ENCODE measurements around the gene SNED1.

DNA sequence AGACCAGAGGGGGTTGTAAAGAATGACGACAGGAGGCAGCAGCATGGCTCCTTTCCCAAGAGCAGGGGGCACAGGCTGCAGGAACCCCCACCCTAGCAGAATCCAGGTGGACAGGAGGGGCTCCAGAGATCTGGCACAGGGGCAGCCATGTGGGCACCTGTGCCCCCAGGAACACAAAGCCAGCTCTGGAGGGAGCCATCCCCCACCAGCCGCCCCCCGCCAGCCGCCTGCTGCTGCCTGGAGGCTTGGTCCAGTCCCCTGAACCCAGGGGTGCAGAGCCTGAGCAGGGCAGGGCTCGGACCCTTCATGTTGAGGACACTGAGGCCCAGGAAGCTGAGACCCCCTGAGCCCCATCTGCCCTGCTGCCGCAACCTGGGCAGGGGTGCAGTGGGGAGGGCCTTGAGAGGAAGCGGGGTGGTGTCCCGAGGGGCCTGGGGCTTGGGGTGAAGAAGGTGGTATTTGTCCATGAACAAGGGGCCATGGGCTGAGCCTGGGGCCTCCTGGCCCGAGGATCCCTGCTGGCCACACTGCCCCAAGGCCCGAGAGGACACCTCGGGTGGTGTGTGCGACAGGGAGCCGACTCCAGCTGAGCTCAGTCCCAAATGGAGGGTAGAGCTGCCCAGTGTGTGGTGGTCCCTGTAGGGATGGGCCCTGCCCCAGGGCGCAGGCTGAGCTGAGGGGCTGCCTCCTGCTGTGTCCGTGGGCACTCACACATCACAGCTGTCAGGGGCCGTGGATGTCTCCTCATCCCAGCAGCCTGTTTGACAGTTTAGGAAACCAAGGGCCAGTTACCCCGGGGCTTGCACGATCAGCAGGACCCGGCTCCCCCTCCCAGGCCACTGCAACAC, 39.8 kb upstream of the SNED1 start:
- TF ChIP-seq, protein P1, sequence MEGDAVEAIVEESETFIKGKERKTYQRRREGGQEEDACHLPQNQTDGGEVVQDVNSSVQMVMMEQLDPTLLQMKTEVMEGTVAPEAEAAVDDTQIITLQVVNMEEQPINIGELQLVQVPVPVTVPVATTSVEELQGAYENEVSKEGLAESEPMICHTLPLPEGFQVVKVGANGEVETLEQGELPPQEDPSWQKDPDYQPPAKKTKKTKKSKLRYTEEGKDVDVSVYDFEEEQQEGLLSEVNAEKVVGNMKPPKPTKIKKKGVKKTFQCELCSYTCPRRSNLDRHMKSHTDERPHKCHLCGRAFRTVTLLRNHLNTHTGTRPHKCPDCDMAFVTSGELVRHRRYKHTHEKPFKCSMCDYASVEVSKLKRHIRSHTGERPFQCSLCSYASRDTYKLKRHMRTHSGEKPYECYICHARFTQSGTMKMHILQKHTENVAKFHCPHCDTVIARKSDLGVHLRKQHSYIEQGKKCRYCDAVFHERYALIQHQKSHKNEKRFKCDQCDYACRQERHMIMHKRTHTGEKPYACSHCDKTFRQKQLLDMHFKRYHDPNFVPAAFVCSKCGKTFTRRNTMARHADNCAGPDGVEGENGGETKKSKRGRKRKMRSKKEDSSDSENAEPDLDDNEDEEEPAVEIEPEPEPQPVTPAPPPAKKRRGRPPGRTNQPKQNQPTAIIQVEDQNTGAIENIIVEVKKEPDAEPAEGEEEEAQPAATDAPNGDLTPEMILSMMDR (IDR thresholded peaks at IDR 0.05; ENCODE audit: borderline replicate concordance, extremely low read depth, low read length, poor library complexity, severe bottlenecking), result no peak
- TF ChIP-seq EZH2 (IDR thresholded peaks at IDR 0.05; ENCODE audit: borderline replicate concordance, low read depth, low read length, severe bottlenecking), result no peak
